Neural crest cell (in vitro differentiated cells): ENCODE data around the gene CLSTN2. TPM values are rescaled to one million over a fixed set of nuclear protein-coding genes. Genes with fewer than 3 reads are reported as not detected.

Source experiments
- DNase-seq: peaks from one replicate; pipeline ENCODE4 v3.0.0; 2021; ENCODE audit warnings: low read depth, mixed read lengths, low spot score
- H3K27ac Mint-ChIP-seq: one replicate; pipeline ENCODE4 v1.8.0; 2021; ENCODE audit warnings: mild to moderate bottlenecking, mixed read lengths; ENCODE audit not compliant: unreplicated experiment
- H3K27me3 Mint-ChIP-seq: 2 replicates; pipeline ENCODE4 v1.8.0; 2021; ENCODE audit warnings: low read depth, mild to moderate bottlenecking, mixed read lengths
- H3K36me3 Mint-ChIP-seq: 2 replicates; pipeline ENCODE4 v1.8.0; 2021; ENCODE audit warnings: low read depth, mild to moderate bottlenecking, mixed read lengths
- H3K4me1 Mint-ChIP-seq: 2 replicates; pipeline ENCODE4 v1.8.0; 2021; ENCODE audit warnings: mixed read lengths
- H3K4me3 Mint-ChIP-seq: one replicate; pipeline ENCODE4 v1.8.0; 2021; ENCODE audit warnings: mild to moderate bottlenecking, mixed read lengths
- H3K9me3 Mint-ChIP-seq: 2 replicates; pipeline ENCODE4 v1.8.0; 2021; ENCODE audit warnings: mixed read lengths
- CTCF ChIP-seq: fragments of 200-600 bp; sonication (generic); conservative IDR thresholded peaks from 2 replicates; pipeline ENCODE4 v1.5.0; 2021; ENCODE audit warnings: antibody characterized with exemption, mild to moderate bottlenecking
- total RNA-seq: library from RNA; stranded (reverse); gene quantifications from 2 replicates; pipeline ENCODE4 v1.2.1, GENCODE V29; 2021

Gene CLSTN2
- total RNA-seq, 1 donor from 2014 or later = 1.9 TPM

DNA sequence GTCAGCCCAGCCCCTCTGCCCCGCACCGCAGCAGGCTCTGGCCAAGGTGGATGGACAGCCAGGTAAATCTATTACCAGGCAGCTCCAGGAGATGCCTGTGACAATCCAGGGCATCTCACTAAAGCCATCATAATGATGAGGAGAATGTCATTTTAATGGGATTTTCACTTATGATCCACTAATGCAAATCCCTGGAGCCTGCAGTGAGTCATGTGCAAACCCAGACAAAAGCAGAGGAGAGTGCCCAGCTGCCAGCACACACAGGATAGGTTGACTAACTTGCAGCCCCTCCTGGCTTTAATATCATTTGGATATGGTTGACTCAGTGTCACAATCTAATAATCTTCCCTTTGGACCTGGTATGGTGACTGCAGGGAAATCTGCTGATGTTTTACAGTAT lies 536.0 kb downstream of the CLSTN2 start:
- H3K27ac Mint-ChIP-seq = no peak overlapping the region
- H3K27me3 Mint-ChIP-seq = no peaks in the 10 kb centered on the region
- no peaks in the 10 kb centered on the region for H3K36me3 Mint-ChIP-seq
- TF ChIP-seq CTCF = no peak
- H3K4me1 Mint-ChIP-seq = peaks cover 16% of the 10 kb centered on the region
- no peaks in the 10 kb centered on the region for H3K9me3 Mint-ChIP-seq
- DNase-seq = no peak
- H3K4me3 Mint-ChIP-seq = no peak overlapping the region

DNA sequence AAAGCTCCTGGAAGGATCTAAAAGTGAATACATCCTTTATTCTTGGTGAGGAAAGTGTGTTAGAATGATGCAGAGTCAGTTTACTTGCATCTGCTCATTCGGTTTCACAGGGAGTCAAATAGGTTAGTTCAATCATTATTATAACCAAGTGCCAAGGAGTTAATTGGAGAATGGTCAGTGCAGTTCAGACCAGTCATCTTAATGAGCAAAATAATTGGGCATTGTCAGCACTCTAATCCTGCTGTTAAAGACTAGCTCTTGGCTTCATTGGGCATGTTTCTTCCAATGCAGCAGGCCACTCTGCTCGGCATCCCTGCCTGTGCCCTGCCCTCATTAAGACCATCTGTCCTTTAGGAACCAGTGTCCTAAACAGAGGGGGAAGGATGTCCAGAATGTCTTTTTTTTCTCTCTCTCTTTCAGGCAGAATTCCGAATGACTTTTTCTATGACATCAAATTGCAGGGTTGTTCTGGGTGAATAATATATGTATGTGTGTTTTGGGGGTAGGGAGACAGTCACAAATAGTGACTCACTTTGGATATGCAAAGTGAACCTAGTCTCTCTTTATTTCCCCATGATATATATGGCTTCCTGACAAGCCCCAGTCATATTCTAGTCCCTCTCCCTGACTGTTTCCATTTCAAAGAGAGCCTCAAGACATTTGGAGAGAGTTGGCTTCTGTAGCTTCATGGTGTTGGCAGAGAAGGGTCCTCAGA lies 537.5 kb downstream of the CLSTN2 start:
- no peak for TF ChIP-seq CTCF

DNA sequence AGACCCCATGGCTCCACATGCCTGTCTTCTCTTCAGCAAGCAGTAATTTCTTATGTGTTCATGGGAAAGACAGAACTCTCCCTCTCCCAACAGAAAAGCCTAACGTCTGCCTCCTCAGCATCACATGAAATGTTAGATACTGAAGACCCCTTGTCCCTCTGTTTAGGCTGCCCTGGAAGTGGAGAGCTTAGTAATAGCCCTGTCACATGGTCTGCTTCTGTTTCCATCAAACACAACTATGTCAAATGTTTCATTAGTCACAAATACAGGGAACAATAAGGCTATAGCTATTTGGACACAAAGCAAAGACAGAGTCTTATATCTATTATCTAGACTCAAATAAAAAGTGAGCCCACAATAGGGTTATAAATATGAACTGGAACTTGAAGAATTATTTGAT lies 552.6 kb downstream of the CLSTN2 start:
- Mint-ChIP-seq H3K27ac (no peak overlapping the region), H3K36me3 (peaks cover 7% of the 10 kb centered on the region), H3K4me1 (no peaks in the 10 kb centered on the region), H3K9me3 (peaks cover 10% of the 10 kb centered on the region), H3K4me3 (no peak overlapping the region), H3K27me3 (no peaks in the 10 kb centered on the region)
- no peak for TF ChIP-seq CTCF
- DNase-seq = no peak

More for the DNA sequence above, 537.5 kb downstream of the CLSTN2 start:
- no peak overlapping the region for H3K4me3 Mint-ChIP-seq
- no peak overlapping the region for H3K27ac Mint-ChIP-seq
- peaks cover 9% of the 10 kb centered on the region for H3K4me1 Mint-ChIP-seq
- no peaks in the 10 kb centered on the region for H3K27me3 Mint-ChIP-seq
- no peaks in the 10 kb centered on the region for H3K36me3 Mint-ChIP-seq
- no peaks in the 10 kb centered on the region for H3K9me3 Mint-ChIP-seq
- DNase-seq = no peak

DNA sequence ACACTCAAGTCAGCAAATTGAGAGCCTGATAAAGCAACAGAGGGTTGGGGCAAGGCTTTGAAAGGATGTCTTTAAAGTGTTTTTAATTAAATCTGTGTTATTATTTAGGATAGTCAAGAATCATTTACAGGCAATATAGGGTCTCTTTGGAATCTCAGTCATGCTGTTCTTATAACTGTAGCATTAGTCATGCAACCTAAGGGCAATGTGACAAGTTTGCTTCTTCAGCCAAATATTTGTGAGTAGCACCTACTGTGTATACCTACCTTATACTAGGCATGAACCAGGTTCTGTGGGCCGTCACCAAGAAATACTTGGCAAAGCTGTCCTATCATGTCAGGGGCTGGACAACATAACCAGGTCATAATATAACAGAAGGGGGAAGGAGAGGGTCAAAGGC lies 558.3 kb downstream of the CLSTN2 start:
- Mint-ChIP-seq H3K27me3 (peaks cover 4% of the 10 kb centered on the region), H3K4me1 (no peaks in the 10 kb centered on the region), H3K4me3 (no peak overlapping the region), H3K27ac (no peak overlapping the region), H3K36me3 (no peaks in the 10 kb centered on the region), H3K9me3 (no peaks in the 10 kb centered on the region)
- no peak for DNase-seq
- no peak for TF ChIP-seq CTCF

DNA sequence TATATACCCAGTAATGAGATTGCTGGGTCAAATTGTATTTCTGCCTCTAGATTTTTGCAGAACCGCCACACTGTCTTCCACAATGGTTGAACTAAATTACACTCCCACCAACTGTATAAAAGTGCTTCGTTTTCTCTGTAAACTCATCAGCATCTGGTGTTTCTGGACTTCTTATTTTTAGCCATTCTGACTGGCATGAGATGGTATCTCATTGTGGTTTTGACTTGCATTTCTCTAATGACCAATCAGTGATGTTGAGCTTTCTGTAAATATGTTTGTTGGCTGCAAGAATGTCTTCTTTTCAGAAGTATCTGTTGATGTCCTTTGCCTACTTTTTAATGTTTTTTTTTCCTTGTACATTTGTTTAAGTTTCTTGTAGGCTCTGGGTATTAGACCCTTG lies 560.0 kb downstream of the CLSTN2 start:
- no peaks in the 10 kb centered on the region for H3K36me3 Mint-ChIP-seq
- no peak overlapping the region for H3K4me3 Mint-ChIP-seq
- H3K9me3 Mint-ChIP-seq = no peaks in the 10 kb centered on the region
- DNase-seq = no peak
- H3K4me1 Mint-ChIP-seq = no peaks in the 10 kb centered on the region
- TF ChIP-seq CTCF = no peak
- H3K27me3 Mint-ChIP-seq = peaks cover 4% of the 10 kb centered on the region
- H3K27ac Mint-ChIP-seq = no peak overlapping the region
